HG03108 (cell line): ENCODE data around the gene MACC1.

Source experiments
- ATAC-seq: cut with Tn5 transposase; IDR thresholded peaks from one replicate; pipeline ENCODE4 v1.9.1; 2021; ENCODE audit warnings: moderate library complexity; ENCODE audit not compliant: unreplicated experiment

Gene MACC1

DNA sequence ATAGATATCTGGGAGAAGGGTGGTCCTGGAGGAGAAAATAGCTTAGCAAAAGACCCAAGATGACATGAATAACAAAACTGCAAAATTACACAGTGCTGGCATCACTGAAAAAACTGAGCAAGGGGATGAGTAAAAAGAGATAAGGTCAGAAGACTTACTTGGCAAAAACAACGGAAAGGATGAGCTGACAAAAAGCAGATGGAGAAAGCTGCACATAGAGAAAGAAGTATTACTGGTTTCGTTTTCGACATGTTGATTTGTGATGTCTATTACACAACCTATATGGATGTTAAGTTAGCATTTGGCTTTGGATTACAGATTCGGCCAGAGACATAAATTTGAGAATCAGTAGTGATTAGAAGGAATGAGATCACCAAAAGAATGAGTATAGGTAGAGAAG is 132.1 kb downstream of the MACC1 start:
- no peak for ATAC-seq
